SIG-M5 treated with dmso at 0.1 percent for 504 hours (cell line): Measurements from ENCODE around the gene HARBI1.

ENCODE experiments used
- DNase-seq: peaks from one replicate; lab custom pipeline; 2025; ENCODE audit not compliant: unreplicated experiment; lab: John Stamatoyannopoulos, UW

Gene HARBI1

DNA sequence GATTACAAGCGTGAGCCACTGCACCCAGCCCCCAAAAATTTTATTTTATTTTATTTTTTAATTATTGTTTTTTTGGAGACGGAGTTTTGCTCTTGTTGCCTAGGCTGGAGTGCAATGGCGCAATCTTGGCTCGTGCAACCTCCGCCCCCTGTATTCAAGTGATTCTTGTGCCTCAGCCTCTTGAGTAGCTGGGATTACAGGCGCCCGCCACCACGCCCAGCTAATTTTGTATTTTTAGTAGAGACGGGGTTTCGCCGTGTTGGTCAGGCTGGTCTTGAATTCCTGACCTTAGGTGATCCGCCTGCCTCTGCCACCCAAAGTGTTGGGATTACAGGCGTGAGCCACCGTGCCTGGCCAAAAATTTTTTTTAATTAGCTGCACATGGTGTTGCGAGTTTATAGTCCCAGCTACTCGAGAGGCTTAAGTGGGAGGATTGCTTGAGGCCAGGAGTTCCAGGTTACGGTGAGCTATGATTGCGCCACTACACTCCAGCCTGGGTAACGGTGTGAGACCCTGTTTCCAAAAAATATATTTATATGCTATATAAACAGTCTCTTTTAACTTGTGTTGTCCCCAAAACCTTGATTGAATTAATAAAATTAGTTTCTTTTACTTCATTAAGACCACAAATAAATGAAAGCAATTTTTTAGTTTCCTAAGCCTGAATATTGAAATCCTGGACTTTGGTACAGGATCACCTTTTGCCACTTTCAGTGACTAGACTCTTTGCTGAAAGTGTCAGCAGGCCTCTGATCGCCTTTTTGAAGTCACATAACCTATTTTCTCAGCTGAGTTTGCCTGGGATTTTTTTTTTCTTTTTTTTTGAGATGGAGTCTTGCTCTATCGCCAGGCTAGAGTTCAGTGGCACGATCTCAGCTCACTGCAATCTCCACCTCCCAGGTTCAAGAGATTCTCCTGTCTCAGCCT, 16.5 kb upstream of the HARBI1 start:
- no peak for DNase-seq

- no peak for DNase-seq
Measured at GRCh38 chr11:46632502-46632901, 15.5 kb upstream of the HARBI1 start.

GRCh38 chr11:46631676-46632075, 14.6 kb upstream of the HARBI1 start:
- DNase-seq = no peak

- no peak for DNase-seq
Measured at GRCh38 chr11:46630237-46630636, 13.2 kb upstream of the HARBI1 start.

GRCh38 chr11:46628961-46629360, 11.9 kb upstream of the HARBI1 start:
- no peak for DNase-seq

- DNase-seq = no peak
Measured at GRCh38 chr11:46625406-46625805, 8.4 kb upstream of the HARBI1 start.

- no peak for DNase-seq
Measured at GRCh38 chr11:46618837-46619236, 1.8 kb upstream of the HARBI1 start.

- no peak for DNase-seq
Measured at GRCh38 chr11:46617972-46618314, 916 bp upstream of the HARBI1 start.

GRCh38 chr11:46616551-46617133, 385 bp downstream of the HARBI1 start:
- peak; percentile 44 for DNase-seq

DNA sequence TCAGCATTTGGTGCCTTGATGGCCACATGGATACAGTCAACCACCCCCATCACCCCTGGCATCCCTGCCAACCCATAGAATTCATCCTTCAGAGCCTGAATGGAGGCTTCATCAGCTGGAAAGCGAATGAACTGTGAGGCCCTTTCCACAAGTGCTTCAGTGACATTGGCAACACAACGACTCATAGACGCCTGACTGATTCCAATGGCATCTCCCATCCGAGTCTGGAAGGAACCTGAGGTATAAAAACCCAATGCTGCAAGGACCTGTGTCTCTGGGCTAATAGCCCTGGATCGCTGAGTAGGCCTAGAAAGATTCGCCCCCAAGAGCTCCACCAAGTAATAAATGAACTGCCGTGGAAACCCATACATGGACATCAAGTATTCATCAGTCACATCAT, 1.3 kb downstream of the HARBI1 start:
- DNase-seq = no peak

DNA sequence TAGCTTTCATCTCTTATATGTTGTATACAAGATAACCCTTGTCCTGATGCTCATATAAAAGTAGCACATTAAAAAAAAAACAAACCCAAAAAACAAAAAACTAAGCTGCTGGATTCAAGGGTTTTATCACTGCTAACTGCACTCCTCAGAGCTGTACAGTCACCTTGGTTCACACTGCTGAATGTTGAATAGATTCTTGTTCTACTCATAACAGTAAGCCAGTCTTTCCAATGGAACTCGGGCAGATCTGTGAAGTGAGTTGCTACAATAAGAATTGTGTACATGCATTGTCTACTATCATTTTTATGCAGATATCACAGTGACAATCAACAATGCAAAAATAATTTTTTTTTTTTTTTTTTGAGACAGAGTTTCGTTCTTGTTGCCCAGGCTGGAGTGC, 4.7 kb downstream of the HARBI1 start:
- no peak for DNase-seq

GRCh38 chr11:46611526-46612304, 5.3 kb downstream of the HARBI1 start:
- DNase-seq = no peak

DNA sequence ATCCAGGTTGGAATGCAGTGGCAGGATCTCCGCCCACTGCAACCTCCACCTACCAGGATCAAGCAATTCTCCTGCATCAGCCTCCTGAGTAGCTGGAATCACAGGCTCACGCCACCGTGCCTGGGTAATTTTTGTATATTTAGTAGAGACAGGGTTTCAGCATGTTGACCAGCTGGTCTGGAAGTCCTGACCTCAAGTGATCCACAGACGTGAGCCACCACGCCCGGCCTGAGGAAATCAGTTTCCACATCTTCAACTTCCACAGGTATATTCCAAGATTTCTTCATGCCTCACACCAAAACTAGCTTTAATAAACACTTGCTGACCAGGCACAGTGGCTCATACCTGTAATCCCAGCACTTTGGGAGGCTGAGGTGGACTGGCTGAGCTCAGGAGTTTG, 7.6 kb downstream of the HARBI1 start:
- no peak for DNase-seq

DNA sequence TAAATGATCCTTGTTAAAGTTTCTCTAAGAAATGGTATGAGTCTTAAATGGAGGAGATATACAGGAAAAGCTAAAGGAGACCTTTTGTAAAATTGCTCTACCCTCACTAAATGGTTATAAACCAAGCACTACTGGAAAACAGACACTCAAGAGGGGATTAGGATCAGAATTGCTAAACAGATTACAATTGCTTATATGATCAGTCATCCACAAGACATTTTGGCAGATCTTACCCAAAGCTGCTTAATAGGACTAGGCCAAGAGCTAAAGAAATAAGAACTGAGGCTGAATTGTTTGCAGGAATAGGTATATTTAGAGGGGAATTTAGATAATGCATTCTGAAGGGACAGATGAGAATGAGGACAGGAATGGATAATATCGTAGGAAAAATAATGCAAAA, 9.5 kb downstream of the HARBI1 start:
- no peak for DNase-seq

- no peak for DNase-seq
Measured at GRCh38 chr11:46604796-46605195, 12.2 kb downstream of the HARBI1 start.

GRCh38 chr11:46603704-46604308, 13.2 kb downstream of the HARBI1 start:
- no peak for DNase-seq

DNA sequence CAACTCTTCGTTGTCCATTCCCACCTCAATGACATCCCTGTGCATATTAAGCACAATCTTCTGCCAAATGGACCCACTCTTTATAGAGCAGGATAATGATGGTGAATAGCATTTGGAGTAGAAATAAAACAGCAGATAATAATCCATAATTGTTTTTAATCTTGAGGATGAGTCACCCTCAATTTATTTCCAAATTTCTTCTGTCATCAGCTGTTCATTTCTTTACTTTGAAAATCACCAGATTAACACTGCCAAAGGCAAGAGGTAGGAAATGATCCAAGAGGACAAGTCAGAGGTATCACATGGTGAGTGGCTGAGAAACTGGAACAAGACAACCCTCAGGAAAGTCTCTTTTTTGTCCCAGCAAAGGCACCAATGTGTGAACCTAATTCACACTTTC, 15.9 kb downstream of the HARBI1 start:
- no peak for DNase-seq

GRCh38 chr11:46600194-46600960, 16.6 kb downstream of the HARBI1 start:
- DNase-seq = no peak

- no peak for DNase-seq
Measured at GRCh38 chr11:46599340-46600193, 17.5 kb downstream of the HARBI1 start.
